Activated naive CD8-positive, alpha-beta T cell (primary cell): ENCODE measurements around the gene ZNRF4.
"Not testable (repeated sequence)": the region's sequence is repeated elsewhere in the genome, so short reads cannot be mapped to it uniquely, and the experiment has no call there.

Experiments
- H3K27ac Mint-ChIP-seq: one replicate; pipeline ENCODE4 v1.8.0; 2021; ENCODE audit warnings: mixed read lengths
- H3K27me3 Mint-ChIP-seq: one replicate; pipeline ENCODE4 v1.8.0; 2021; ENCODE audit warnings: mixed read lengths
- H3K36me3 Mint-ChIP-seq: one replicate; pipeline ENCODE4 v1.8.0; 2021; ENCODE audit warnings: mixed read lengths
- H3K4me1 Mint-ChIP-seq: one replicate; pipeline ENCODE4 v1.8.0; 2021; ENCODE audit warnings: low read depth, mixed read lengths
- H3K4me3 Mint-ChIP-seq: one replicate; pipeline ENCODE4 v1.8.0; 2021; ENCODE audit warnings: mild to moderate bottlenecking, mixed read lengths
- H3K9me3 Mint-ChIP-seq: one replicate; pipeline ENCODE4 v1.8.0; 2021; ENCODE audit warnings: low read depth, mixed read lengths

The ZNRF4 gene

DNA sequence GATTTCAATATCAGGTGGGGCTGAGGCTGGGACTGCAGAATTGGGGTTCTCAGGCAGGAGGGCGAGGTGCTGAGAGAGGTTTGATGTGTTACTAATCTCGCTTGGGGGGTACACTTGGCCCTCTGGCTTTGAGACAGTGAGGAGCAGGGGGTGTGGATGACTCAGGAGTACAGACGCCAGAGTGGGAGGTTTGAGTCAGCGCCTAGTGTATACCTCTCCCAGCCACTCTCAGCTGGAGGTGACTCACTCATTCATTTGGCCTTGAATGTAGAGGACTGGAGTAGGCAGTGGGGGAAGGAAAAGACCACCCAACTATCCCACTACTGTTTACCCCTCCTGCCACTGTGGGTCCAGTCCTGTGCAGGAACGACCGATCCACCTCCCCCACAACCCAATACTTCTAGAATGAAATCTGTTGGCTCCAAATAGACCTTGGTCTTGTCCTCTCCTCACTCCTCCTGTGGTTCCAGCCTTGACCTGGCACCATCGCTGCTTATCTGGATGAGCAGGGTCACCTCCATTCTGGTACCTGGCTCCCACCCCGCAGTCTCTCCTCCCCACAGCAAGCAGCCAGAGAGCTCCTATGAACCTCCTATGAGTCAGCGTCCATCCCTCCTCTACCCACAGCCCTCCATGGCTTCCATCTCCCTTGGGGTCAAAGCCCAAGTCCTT, 20.1 kb upstream of the ZNRF4 start:
- peaks cover 15% of the 10 kb centered on the region for H3K4me1 Mint-ChIP-seq
- no peak overlapping the region for H3K27ac Mint-ChIP-seq
- peaks cover 10% of the 10 kb centered on the region for H3K27me3 Mint-ChIP-seq
- no peaks in the 10 kb centered on the region for H3K36me3 Mint-ChIP-seq
- H3K4me3 Mint-ChIP-seq, result no peak overlapping the region
- no peaks in the 10 kb centered on the region for H3K9me3 Mint-ChIP-seq

DNA sequence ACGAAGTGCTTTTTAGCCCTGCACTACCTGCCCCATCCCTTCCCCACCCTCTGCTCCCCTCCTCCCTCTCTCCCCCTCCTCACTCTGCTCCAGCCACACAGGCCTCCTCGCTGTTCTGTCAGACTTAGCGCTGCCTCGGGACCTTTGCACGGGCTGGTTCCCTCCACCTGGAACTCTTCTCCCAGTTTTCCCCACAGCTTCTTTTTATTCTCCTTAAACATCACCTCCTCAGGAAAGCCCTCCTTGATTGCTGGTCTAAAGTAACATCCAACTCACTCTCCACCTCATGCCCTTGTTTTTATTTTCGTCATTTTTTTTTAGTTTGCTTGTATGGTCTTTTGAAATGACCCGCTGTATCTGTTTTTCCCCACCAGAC, 19.6 kb upstream of the ZNRF4 start:
- H3K36me3 Mint-ChIP-seq, result no peaks in the 10 kb centered on the region
- H3K27ac Mint-ChIP-seq, result no peak overlapping the region
- H3K27me3 Mint-ChIP-seq, result peaks cover 10% of the 10 kb centered on the region
- H3K4me1 Mint-ChIP-seq, result peaks cover 15% of the 10 kb centered on the region
- H3K4me3 Mint-ChIP-seq, result no peak overlapping the region
- H3K9me3 Mint-ChIP-seq, result no peaks in the 10 kb centered on the region

DNA sequence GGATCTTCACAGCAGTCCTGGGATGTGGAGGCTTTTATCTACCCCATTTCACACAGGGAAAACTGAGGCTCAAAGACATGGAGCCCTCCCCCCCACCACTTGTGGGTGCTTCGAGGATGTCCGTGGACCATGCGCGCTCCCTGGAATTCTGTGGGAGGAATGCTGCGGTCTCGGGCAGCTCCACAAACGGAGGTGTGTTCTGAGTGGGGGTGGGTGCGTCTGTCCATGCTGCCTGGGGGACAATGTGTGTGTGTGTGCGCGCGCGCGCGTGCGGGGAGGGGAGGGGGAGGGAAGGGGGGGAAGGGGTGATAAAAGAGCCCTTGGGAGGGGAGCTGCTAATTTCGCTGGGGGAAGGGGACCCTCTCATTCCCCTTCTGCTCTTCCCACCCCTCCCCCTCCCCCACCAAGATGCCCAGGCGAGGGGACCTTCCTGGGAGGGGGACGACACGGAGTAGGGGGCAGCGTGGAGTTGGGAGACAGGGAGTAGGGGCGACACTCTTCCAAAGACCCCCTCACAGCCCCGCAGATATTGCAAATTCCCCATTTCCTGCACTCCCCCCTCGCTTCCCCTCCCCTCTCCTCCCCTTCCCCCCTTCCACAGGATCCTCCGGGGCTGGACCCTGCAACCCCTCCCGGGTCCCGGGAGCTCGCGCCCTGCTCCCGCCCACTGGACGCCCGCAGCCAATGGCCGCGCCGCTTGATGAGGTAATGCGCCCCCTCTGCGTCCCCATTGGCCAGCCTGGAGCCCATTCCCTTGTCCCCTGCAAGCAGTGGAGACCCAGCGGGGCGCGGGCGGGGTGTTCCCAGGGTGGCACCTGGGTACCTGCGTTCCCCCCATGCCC, 18.9 kb upstream of the ZNRF4 start:
- H3K27ac Mint-ChIP-seq, result no peak overlapping the region
- peaks cover 10% of the 10 kb centered on the region for H3K27me3 Mint-ChIP-seq
- no peak overlapping the region for H3K4me3 Mint-ChIP-seq
- no peaks in the 10 kb centered on the region for H3K36me3 Mint-ChIP-seq
- H3K4me1 Mint-ChIP-seq, result peaks cover 15% of the 10 kb centered on the region
- no peaks in the 10 kb centered on the region for H3K9me3 Mint-ChIP-seq

DNA sequence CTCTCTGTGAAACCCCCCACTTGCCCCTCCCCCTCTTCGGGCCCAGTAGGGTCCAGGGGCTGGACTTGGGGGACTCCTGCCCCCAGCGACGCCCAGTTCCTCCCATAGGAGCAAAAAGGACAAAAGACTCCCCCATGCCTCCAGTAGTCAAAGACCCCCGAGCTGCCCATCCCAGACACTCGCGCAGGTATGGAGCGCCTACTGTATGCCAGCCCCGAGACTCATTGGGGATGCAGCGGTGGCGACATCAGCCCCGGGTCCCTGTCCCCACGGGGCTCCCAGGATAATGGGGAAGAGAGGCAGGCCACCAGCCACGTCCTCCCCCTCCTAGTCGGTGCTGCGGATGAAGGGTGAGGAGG, 18.3 kb upstream of the ZNRF4 start:
- peaks cover 15% of the 10 kb centered on the region for H3K4me1 Mint-ChIP-seq
- H3K27ac Mint-ChIP-seq, result no peak overlapping the region
- peaks cover 10% of the 10 kb centered on the region for H3K27me3 Mint-ChIP-seq
- no peaks in the 10 kb centered on the region for H3K36me3 Mint-ChIP-seq
- H3K4me3 Mint-ChIP-seq, result no peak overlapping the region
- H3K9me3 Mint-ChIP-seq, result no peaks in the 10 kb centered on the region

DNA sequence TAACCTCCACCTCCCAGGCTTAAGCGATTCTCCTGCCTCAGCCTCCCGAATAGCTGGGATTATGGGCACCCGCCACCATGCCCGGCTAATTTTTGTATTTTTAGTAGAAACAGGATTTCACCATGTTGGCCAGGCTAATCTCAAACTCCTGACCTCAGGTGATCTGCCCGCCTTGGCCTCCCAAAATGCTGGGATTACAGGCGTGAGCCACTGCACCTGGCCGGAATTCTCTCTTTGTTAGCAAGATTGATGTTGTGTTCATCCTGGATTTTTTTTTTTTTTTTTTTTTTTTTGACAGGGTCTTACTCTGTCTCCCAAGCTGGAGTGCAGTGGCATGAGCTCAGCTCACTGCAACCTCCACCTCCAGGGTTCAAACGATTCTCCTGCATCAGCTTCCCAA, 16.5 kb upstream of the ZNRF4 start:
- not testable (repeated sequence) for H3K27ac Mint-ChIP-seq, H3K9me3 Mint-ChIP-seq, H3K4me3 Mint-ChIP-seq, H3K36me3 Mint-ChIP-seq
- Mint-ChIP-seq H3K4me1 (peaks cover 13% of the 10 kb centered on the region), H3K27me3 (peaks cover 11% of the 10 kb centered on the region)

DNA sequence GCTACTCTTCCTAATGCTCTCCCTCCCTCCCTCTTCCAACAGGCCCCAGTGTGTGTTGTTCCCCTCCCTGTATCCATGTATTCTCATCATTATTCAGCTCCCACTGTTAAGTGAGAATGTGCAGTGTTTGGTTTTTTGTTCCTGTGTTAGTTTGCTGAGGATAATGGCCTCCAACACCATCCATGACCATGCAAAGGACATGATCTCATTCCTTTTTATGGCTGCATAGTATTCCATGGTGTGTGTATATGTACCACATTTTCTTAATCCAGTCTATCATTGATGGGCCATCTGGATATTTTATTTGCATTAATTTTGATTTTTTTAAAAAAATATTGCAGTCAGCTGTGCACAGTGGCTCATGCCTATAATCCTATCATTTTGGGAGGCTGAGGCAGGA, 15.8 kb upstream of the ZNRF4 start:
- H3K4me1 Mint-ChIP-seq, result peaks cover 9% of the 10 kb centered on the region
- no peaks in the 10 kb centered on the region for H3K36me3 Mint-ChIP-seq
- H3K27me3 Mint-ChIP-seq, result peaks cover 11% of the 10 kb centered on the region
- no peak overlapping the region for H3K4me3 Mint-ChIP-seq
- H3K9me3 Mint-ChIP-seq, result no peaks in the 10 kb centered on the region
- no peak overlapping the region for H3K27ac Mint-ChIP-seq

DNA sequence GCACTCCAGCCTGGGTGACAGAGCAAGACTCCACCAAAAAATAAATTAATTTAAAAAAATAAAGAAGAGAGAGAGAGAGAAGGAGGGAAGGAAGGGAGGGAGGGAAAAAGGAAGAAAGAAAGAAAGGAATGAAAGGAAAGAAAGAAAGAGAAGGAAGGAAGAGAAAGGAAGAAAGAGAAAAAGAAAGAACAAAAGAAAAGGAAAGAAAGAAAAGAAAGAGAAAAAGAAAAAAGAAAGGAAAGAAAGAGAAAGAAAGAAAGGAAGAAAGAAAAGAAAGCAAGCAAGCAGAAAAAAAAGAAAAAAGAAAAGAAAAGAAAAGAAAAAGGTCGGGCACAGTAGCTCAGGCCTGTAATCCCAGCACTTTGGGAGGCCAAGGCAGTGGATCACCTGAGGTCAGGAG, 14.9 kb upstream of the ZNRF4 start:
- Mint-ChIP-seq H3K27ac (no peak overlapping the region), H3K4me3 (no peak overlapping the region), H3K4me1 (peaks cover 2% of the 10 kb centered on the region), H3K36me3 (no peaks in the 10 kb centered on the region), H3K27me3 (peaks cover 11% of the 10 kb centered on the region), H3K9me3 (no peaks in the 10 kb centered on the region)

DNA sequence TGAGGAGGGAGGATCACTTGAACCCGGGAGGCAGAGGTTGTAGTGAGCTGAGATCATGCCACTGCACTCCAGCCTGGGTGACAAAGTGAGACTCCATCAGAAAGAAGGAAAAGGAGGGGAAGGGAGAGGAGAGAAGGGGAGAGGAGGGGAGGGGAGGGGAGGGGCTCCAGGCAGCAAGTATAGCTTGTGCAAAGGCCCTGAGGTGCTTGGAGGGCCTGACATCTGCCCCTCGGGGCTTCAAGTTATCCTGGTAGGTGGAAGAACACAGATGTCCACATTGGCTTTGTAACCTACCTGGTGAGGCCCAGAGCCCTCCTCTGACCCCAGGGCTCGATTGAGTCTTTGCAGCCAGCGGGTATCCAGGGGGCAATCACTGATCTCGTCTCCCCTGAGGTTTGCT, 11.5 kb upstream of the ZNRF4 start:
- no peak overlapping the region for H3K4me3 Mint-ChIP-seq
- peaks cover 3% of the 10 kb centered on the region for H3K4me1 Mint-ChIP-seq
- no peaks in the 10 kb centered on the region for H3K36me3 Mint-ChIP-seq
- H3K9me3 Mint-ChIP-seq, result no peaks in the 10 kb centered on the region
- H3K27me3 Mint-ChIP-seq, result peaks cover 11% of the 10 kb centered on the region
- H3K27ac Mint-ChIP-seq, result no peak overlapping the region

DNA sequence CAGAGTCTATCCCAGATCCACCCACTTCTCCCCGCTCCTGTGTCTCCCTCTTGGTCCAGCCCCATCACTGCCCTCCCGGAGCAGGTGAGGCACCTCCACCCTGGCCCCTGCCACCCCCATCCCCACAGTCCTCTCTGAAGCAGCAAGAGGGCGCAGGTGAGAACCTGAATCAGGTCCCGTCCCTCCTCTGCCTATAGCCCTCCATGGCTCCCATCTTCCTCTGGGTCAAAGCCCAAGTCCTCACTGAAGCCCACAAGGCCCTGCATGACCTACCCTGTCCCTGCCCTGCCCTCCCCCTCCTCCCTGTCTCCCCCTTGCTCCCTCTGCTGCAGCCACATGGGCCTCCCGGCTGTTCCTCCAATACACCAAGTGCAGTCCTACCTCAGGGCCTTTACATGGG, 10.8 kb upstream of the ZNRF4 start:
- H3K27ac Mint-ChIP-seq, result no peak overlapping the region
- H3K27me3 Mint-ChIP-seq, result peaks cover 12% of the 10 kb centered on the region
- H3K4me3 Mint-ChIP-seq, result no peak overlapping the region
- no peaks in the 10 kb centered on the region for H3K36me3 Mint-ChIP-seq
- peaks cover 3% of the 10 kb centered on the region for H3K4me1 Mint-ChIP-seq
- H3K9me3 Mint-ChIP-seq, result no peaks in the 10 kb centered on the region

DNA sequence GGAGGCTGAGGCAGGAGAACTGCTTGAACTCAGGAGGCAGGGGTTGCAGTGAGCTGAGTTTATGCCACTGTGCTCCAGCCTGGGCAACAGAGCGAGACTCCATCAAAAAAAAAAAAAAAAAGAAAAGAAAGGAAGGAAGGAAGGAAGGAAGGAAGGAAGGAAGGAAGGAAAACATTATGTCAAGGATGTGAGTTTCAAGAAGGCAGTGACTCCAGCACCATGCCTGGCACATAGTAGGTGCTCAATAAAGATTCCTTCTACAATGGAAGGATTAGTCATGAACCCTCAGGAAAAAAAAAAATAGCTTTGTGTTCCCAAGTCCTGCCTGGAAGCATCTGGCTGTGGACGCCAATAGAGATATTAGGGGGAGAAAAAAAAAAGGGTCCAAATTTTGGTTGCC, 10.1 kb upstream of the ZNRF4 start:
- Mint-ChIP-seq H3K4me3 (no peak overlapping the region), H3K36me3 (no peaks in the 10 kb centered on the region), H3K27me3 (peaks cover 15% of the 10 kb centered on the region), H3K4me1 (peaks cover 3% of the 10 kb centered on the region), H3K27ac (no peak overlapping the region), H3K9me3 (no peaks in the 10 kb centered on the region)

DNA sequence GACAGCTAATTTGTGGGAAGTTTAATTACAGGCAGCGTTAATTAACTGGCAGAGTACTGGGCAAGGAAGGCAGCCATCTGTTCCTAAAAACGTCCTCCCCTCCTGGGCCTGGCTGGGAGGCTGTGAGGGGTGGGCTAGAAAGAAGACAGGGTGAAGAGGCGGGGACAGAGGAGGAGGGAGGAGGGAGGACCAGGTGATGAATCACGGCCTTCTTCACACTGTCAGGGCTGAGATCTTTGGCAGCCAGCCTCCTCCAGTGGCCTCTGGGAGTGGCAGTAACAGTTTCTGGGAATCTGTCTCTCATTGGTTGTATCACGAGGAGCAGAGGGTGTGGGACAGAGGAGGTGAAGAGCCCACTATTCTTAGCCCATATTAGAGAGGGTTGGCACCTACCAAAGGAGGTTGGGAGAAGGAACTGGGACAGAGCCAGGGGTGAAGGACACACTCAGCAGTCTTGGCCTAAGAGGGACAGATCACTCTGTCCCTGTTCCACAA, 9.6 kb upstream of the ZNRF4 start:
- H3K27ac Mint-ChIP-seq, result no peak overlapping the region
- H3K9me3 Mint-ChIP-seq, result no peaks in the 10 kb centered on the region
- H3K27me3 Mint-ChIP-seq, result peaks cover 16% of the 10 kb centered on the region
- H3K4me1 Mint-ChIP-seq, result peaks cover 3% of the 10 kb centered on the region
- no peak overlapping the region for H3K4me3 Mint-ChIP-seq
- H3K36me3 Mint-ChIP-seq, result no peaks in the 10 kb centered on the region

DNA sequence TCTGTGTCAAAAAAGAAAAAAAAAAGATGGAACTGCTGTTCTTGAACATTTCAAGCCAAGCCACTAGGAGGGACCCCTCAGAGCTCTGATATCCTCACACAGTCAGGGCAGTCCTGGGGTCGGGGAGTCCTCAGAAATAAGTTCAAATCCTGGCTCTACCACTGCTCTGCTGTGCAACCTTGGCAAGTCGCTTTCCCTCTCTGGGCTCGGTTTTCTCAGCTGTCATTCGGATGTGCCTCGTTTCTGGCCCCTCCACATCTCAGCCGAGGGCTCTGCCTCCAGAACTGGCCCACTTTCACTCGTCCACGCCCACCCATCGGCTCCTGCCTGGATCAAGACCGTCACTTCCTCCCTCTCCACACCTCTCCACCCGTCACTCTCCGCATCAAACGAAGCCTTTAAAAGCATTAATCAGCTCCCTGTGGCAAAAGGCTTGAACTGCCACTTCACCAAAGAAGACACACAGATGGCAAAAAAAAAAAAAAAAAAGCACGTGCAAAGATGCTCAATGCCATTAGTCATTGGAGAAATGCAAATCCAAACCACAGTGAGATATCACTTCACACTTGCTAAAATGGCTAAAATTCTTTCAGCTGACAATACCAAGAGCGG, 7.4 kb upstream of the ZNRF4 start:
- peaks cover 3% of the 10 kb centered on the region for H3K4me1 Mint-ChIP-seq
- no peaks in the 10 kb centered on the region for H3K36me3 Mint-ChIP-seq
- no peak overlapping the region for H3K27ac Mint-ChIP-seq
- H3K9me3 Mint-ChIP-seq, result no peaks in the 10 kb centered on the region
- H3K4me3 Mint-ChIP-seq, result no peak overlapping the region
- peaks cover 18% of the 10 kb centered on the region for H3K27me3 Mint-ChIP-seq

DNA sequence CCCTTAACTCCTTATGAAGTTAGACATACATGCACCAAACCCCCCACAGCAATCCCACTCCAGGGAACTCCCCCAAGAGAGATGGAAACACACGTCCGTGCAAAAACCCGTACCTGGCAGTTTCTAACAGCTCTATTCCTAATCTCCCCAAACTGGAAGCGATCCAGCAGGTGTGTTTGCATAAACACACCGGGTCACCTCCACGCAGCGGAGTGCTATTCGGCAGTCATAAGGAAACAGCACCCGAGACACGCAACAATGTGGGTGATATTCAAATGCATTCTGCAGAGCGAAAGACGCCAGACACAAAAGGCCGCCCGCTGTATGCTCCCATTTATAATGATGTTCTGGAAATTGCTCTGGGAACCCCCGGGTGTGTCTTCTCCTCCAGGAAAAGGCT, 6.8 kb upstream of the ZNRF4 start:
- no peak overlapping the region for H3K27ac Mint-ChIP-seq
- no peaks in the 10 kb centered on the region for H3K9me3 Mint-ChIP-seq
- H3K4me1 Mint-ChIP-seq, result peaks cover 3% of the 10 kb centered on the region
- H3K36me3 Mint-ChIP-seq, result no peaks in the 10 kb centered on the region
- H3K27me3 Mint-ChIP-seq, result peaks cover 16% of the 10 kb centered on the region
- no peak overlapping the region for H3K4me3 Mint-ChIP-seq

DNA sequence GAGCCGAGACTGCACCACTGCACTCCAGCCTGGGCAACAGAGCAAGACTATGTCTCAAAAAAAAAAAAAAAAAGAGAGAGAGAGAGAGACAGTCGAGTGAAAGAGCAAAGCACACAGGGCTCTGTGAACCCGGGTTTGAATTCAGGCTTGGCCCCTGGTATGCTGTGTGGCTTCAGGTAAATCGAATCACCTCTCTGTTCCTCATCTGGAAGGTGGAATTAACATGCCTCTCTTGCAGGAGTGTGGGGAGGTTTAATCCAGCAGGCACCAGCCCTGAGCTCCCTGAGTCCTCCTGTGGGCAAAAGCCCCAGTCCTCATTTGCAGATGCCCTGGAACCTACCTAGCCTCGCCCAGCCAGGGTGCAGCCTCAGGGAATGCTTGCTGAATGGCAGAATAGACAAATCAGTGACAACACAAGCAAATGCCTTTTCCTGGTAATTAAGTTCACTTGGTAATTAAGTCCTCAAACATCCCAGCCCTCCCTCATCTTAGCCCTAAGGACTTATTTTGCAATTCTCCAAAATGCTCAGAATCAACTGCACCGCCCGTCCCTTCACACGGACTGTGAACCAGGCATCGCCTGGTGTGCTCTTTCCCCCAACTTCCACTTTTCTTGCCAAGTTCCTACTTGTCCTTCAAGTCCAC, 4.6 kb upstream of the ZNRF4 start:
- no peak overlapping the region for H3K4me3 Mint-ChIP-seq
- no peaks in the 10 kb centered on the region for H3K36me3 Mint-ChIP-seq
- peaks cover 16% of the 10 kb centered on the region for H3K27me3 Mint-ChIP-seq
- no peaks in the 10 kb centered on the region for H3K9me3 Mint-ChIP-seq
- no peak overlapping the region for H3K27ac Mint-ChIP-seq
- H3K4me1 Mint-ChIP-seq, result peaks cover 3% of the 10 kb centered on the region

DNA sequence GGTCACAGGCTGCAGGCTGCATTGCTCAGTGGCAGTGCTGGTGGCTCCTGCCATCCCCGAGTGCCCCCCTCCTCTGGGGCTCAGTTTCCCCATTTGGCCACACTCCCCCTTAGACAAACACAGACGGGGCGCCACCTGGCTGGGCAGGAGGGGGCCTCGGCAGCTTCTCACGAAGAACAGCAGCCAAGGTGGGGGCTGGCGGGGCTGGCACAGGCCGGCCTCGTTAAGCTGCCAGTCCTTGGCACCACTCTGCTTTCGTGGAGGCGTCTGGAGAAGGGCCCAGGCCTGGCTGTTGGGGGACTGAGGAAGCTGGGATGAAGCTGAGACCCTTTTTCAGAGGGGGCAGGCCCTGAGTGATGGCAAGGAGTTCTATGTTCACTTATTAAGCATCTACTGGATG, 3.7 kb upstream of the ZNRF4 start:
- no peak overlapping the region for H3K4me3 Mint-ChIP-seq

More for the DNA sequence above, 3.7 kb upstream of the ZNRF4 start:
- Mint-ChIP-seq H3K36me3 (no peaks in the 10 kb centered on the region), H3K27me3 (peaks cover 16% of the 10 kb centered on the region), H3K9me3 (no peaks in the 10 kb centered on the region), H3K4me1 (peaks cover 3% of the 10 kb centered on the region), H3K27ac (no peak overlapping the region)
